Measurements from ENCODE around the gene MLLT11.

Gene MLLT11

DNA sequence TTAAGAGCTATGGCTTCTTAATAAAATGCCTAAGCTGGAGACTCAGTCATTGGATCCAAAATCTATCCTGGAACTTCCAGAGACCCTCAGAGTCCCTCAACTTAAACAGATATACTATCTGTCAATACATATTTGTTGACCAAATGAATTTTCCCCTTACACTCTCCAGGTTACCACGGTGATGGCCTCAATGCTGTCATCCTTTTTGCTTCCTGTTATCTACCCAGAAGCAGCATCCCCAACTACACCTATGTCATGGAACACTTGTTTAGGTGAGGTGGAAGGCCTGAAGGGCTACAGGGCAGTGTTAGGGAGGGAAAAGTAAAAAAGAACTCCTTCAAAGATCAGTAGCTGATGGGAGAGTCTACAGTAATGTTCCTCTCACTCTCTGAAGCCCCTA, 17.0 kb upstream of the MLLT11 start:
- H3K23ac ChIP-seq (ENCODE audit: low read depth, low read length, poor library complexity): no peak overlapping the region
- no peak overlapping the region for H4K8ac ChIP-seq (ENCODE audit: low read depth, low read length)
- no peak overlapping the region for H3K27ac ChIP-seq (replicated peaks; ENCODE audit: low read length)
- H3K9ac ChIP-seq (ENCODE audit: low read depth, low read length, poor library complexity): no peak overlapping the region
- no peak overlapping the region for H3K4ac ChIP-seq (ENCODE audit: low read length)
- no peak overlapping the region for H4K91ac ChIP-seq (ENCODE audit: low read depth, low read length, poor library complexity)
- no peak for DNase-seq (ENCODE audit: low spot score)
- no peak overlapping the region for H2BK15ac ChIP-seq (ENCODE audit: low read length)
- H3K9me3 ChIP-seq (replicated peaks in 1 of 2; ENCODE audit: control insufficient read depth in 2 of 2, insufficient read depth in 1 of 2, low read depth in 1 of 2, low read length in 2 of 2): no peaks in the 10 kb centered on the region
- H2AFZ ChIP-seq (ENCODE audit: low read length): no peak overlapping the region
- no peak overlapping the region for H2AK5ac ChIP-seq (ENCODE audit: low read depth, low read length)
- H3K4me2 ChIP-seq (ENCODE audit: insufficient read depth, low read length, poor library complexity, severe bottlenecking): no peak overlapping the region
- no peak overlapping the region for H3K14ac ChIP-seq (ENCODE audit: low read length)
- H2BK12ac ChIP-seq (ENCODE audit: low read length): no peak overlapping the region
- H3K36me3 ChIP-seq (replicated peaks in 1 of 2; ENCODE audit: control insufficient read depth in 2 of 2, insufficient read depth in 2 of 2, low read length in 2 of 2): no peaks in the 10 kb centered on the region
- no peak overlapping the region for H2BK120ac ChIP-seq (ENCODE audit: low read depth, low read length)
- no peaks in the 10 kb centered on the region for H3K27me3 ChIP-seq (ENCODE audit: control insufficient read depth in 3 of 3, insufficient read depth in 3 of 3, low read depth in 1 of 3, low read length in 3 of 3)
- no CpG with 5 or more reads among the region's 1 CpG for WGBS, 2 donors (ENCODE audit: extremely low coverage in 2 of 2, insufficient read length in 2 of 2, insufficient replicate concordance in 1 of 2)
- H3K4me3 ChIP-seq (ENCODE audit: low read length in 2 of 2): no peak overlapping the region
- H3K79me1 ChIP-seq (ENCODE audit: low read depth, low read length): no peaks in the 10 kb centered on the region
- H2BK5ac ChIP-seq (ENCODE audit: low read length): no peak overlapping the region
- no peak overlapping the region for H3K18ac ChIP-seq (ENCODE audit: low read length)
- peaks cover 0 to 1% of the 10 kb centered on the region in 2 donors for H3K4me1 ChIP-seq (ENCODE audit: control insufficient read depth in 2 of 2, insufficient read depth in 1 of 2, low read depth in 1 of 2, low read length in 2 of 2)

DNA sequence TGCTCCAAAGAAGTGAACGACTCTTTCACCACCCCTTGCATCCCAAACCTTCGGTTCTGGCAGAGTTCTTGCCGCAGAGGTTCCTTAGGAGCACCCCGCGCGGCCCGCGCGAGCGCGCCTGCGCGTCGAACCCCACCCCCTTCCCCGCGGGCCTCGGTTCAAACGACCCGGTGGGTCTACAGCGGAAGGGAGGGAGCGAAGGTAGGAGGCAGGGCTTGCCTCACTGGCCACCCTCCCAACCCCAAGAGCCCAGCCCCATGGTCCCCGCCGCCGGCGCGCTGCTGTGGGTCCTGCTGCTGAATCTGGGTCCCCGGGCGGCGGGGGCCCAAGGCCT, 12.6 kb upstream of the MLLT11 start, which contains the start of gene C1orf56:
C1orf56 (plus strand) TSS at position 161 of the 334 bp plus-strand sequence; CDS start at position 258, 97 bp downstream.
- H3K9me3 ChIP-seq (replicated peaks in 1 of 2; ENCODE audit: control insufficient read depth in 2 of 2, insufficient read depth in 1 of 2, low read depth in 1 of 2, low read length in 2 of 2): no peaks in the 10 kb centered on the region
- DNase-seq (ENCODE audit: low spot score): peak; percentile 62
- no peak within 1 kb of the TSS for H4K91ac ChIP-seq (ENCODE audit: low read depth, low read length, poor library complexity)
- H3K4me3 ChIP-seq (ENCODE audit: low read length in 2 of 2): peak within 1 kb of the TSS; percentile 72 to 79
- no CpG with 5 or more reads among the region's 29 CpGs for WGBS, 2 donors (ENCODE audit: extremely low coverage in 2 of 2, insufficient read length in 2 of 2, insufficient replicate concordance in 1 of 2)
- peaks cover 4% of the 10 kb centered on the region for H3K79me1 ChIP-seq (ENCODE audit: low read depth, low read length)
- H3K4me2 ChIP-seq (ENCODE audit: insufficient read depth, low read length, poor library complexity, severe bottlenecking): peak within 1 kb of the TSS; percentile 99
- H2BK5ac ChIP-seq (ENCODE audit: low read length): peak within 1 kb of the TSS; percentile 83
- H3K18ac ChIP-seq (ENCODE audit: low read length): peak within 1 kb of the TSS; percentile 94
- peaks cover 2 to 3% of the 10 kb centered on the region in 2 donors for H3K4me1 ChIP-seq (ENCODE audit: control insufficient read depth in 2 of 2, insufficient read depth in 1 of 2, low read depth in 1 of 2, low read length in 2 of 2)
- no peaks in the 10 kb centered on the region for H3K27me3 ChIP-seq (ENCODE audit: control insufficient read depth in 3 of 3, insufficient read depth in 3 of 3, low read depth in 1 of 3, low read length in 3 of 3)
- H2BK12ac ChIP-seq (ENCODE audit: low read length): peak within 1 kb of the TSS; percentile 59
- peak within 1 kb of the TSS; percentile 64 for H2AK5ac ChIP-seq (ENCODE audit: low read depth, low read length)
- peak within 1 kb of the TSS; percentile 83 for H3K9ac ChIP-seq (ENCODE audit: low read depth, low read length, poor library complexity)
- peak within 1 kb of the TSS; percentile 4 for H3K4ac ChIP-seq (ENCODE audit: low read length)
- no peak within 1 kb of the TSS for H4K8ac ChIP-seq (ENCODE audit: low read depth, low read length)
- H3K36me3 ChIP-seq (replicated peaks in 1 of 2; ENCODE audit: control insufficient read depth in 2 of 2, insufficient read depth in 2 of 2, low read length in 2 of 2): peaks cover 7 to 27% of the 10 kb centered on the region in 2 donors
- peak within 1 kb of the TSS; percentile 72 for H2BK15ac ChIP-seq (ENCODE audit: low read length)
- peak within 1 kb of the TSS; percentile 96 for H2AFZ ChIP-seq (ENCODE audit: low read length)
- peak within 1 kb of the TSS; percentile 85 for H3K14ac ChIP-seq (ENCODE audit: low read length)
- H3K27ac ChIP-seq (replicated peaks; ENCODE audit: low read length): peak within 1 kb of the TSS; percentile 62
- H2BK120ac ChIP-seq (ENCODE audit: low read depth, low read length): no peak within 1 kb of the TSS
- peak within 1 kb of the TSS; percentile 66 for H3K23ac ChIP-seq (ENCODE audit: low read depth, low read length, poor library complexity)

DNA sequence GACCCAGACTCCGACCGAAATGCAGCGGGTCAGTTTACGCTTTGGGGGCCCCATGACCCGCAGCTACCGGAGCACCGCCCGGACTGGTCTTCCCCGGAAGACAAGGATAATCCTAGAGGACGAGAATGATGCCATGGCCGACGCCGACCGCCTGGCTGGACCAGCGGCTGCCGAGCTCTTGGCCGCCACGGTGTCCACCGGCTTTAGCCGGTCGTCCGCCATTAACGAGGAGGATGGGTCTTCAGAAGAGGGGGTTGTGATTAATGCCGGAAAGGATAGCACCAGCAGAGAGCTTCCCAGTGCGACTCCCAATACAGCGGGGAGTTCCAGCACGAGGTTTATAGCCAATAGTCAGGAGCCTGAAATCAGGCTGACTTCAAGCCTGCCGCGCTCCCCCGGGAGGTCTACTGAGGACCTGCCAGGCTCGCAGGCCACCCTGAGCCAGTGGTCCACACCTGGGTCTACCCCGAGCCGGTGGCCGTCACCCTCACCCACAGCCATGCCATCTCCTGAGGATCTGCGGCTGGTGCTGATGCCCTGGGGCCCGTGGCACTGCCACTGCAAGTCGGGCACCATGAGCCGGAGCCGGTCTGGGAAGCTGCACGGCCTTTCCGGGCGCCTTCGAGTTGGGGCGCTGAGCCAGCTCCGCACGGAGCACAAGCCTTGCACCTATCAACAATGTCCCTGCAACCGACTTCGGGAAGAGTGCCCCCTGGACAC, 12.1 kb upstream of the MLLT11 start:
- H4K8ac ChIP-seq (ENCODE audit: low read depth, low read length): no peak overlapping the region
- H2BK15ac ChIP-seq (ENCODE audit: low read length): peak overlapping the region; percentile 72
- peak overlapping the region; percentile 64 for H2AK5ac ChIP-seq (ENCODE audit: low read depth, low read length)
- peak overlapping the region; percentile 83 for H3K9ac ChIP-seq (ENCODE audit: low read depth, low read length, poor library complexity)
- WGBS, 2 donors (ENCODE audit: extremely low coverage in 2 of 2, insufficient read length in 2 of 2, insufficient replicate concordance in 1 of 2): no CpG with 5 or more reads among the region's 48 CpGs
- H2BK5ac ChIP-seq (ENCODE audit: low read length): peak overlapping the region; percentile 83
- peaks cover 2 to 3% of the 10 kb centered on the region in 2 donors for H3K4me1 ChIP-seq (ENCODE audit: control insufficient read depth in 2 of 2, insufficient read depth in 1 of 2, low read depth in 1 of 2, low read length in 2 of 2)
- H3K79me1 ChIP-seq (ENCODE audit: low read depth, low read length): peaks cover 4% of the 10 kb centered on the region
- H4K91ac ChIP-seq (ENCODE audit: low read depth, low read length, poor library complexity): no peak overlapping the region
- peak overlapping the region; percentile 62 for H3K27ac ChIP-seq (replicated peaks; ENCODE audit: low read length)
- H3K14ac ChIP-seq (ENCODE audit: low read length): peak overlapping the region; percentile 85
- DNase-seq (ENCODE audit: low spot score): peak; percentile 49
- H3K9me3 ChIP-seq (replicated peaks in 1 of 2; ENCODE audit: control insufficient read depth in 2 of 2, insufficient read depth in 1 of 2, low read depth in 1 of 2, low read length in 2 of 2): no peaks in the 10 kb centered on the region
- peak overlapping the region; percentile 96 for H2AFZ ChIP-seq (ENCODE audit: low read length)
- H3K18ac ChIP-seq (ENCODE audit: low read length): peak overlapping the region; percentile 94
- H3K4ac ChIP-seq (ENCODE audit: low read length): peak overlapping the region; percentile 4
- peaks cover 12 to 32% of the 10 kb centered on the region in 2 donors for H3K36me3 ChIP-seq (replicated peaks in 1 of 2; ENCODE audit: control insufficient read depth in 2 of 2, insufficient read depth in 2 of 2, low read length in 2 of 2)
- H3K4me3 ChIP-seq (ENCODE audit: low read length in 2 of 2): peak overlapping the region; percentile 72 to 79
- no peak overlapping the region for H2BK120ac ChIP-seq (ENCODE audit: low read depth, low read length)
- H3K4me2 ChIP-seq (ENCODE audit: insufficient read depth, low read length, poor library complexity, severe bottlenecking): peak overlapping the region; percentile 99
- H3K23ac ChIP-seq (ENCODE audit: low read depth, low read length, poor library complexity): peak overlapping the region; percentile 66
- peak overlapping the region; percentile 59 for H2BK12ac ChIP-seq (ENCODE audit: low read length)
- no peaks in the 10 kb centered on the region for H3K27me3 ChIP-seq (ENCODE audit: control insufficient read depth in 3 of 3, insufficient read depth in 3 of 3, low read depth in 1 of 3, low read length in 3 of 3)

DNA sequence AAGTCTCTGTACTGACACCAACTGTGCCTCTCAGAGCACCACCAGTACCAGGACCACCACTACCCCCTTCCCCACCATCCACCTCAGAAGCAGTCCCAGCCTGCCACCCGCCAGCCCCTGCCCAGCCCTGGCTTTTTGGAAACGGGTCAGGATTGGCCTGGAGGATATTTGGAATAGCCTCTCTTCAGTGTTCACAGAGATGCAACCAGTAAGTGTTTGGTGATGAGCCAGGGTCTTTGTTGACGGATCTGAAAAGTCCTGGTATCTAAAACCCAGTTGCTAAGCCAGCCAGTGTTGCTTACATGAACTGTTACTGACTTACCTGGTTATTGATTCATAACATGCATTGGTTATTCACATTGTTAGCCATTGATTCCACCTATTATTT, 11.6 kb upstream of the MLLT11 start:
- H2BK120ac ChIP-seq (ENCODE audit: low read depth, low read length): no peak overlapping the region
- no peaks in the 10 kb centered on the region for H3K9me3 ChIP-seq (replicated peaks in 1 of 2; ENCODE audit: control insufficient read depth in 2 of 2, insufficient read depth in 1 of 2, low read depth in 1 of 2, low read length in 2 of 2)

More for the DNA sequence above, 11.6 kb upstream of the MLLT11 start:
- Histone ChIP-seq H2BK12ac (ENCODE audit: low read length) (no peak overlapping the region), H3K23ac (ENCODE audit: low read depth, low read length, poor library complexity) (no peak overlapping the region), H3K4me1 (ENCODE audit: control insufficient read depth in 2 of 2, insufficient read depth in 1 of 2, low read depth in 1 of 2, low read length in 2 of 2) (peaks cover 2 to 3% of the 10 kb centered on the region in 2 donors), H3K9ac (ENCODE audit: low read depth, low read length, poor library complexity) (peak overlapping the region; percentile 83), H4K8ac (ENCODE audit: low read depth, low read length) (no peak overlapping the region), H2AK5ac (ENCODE audit: low read depth, low read length) (no peak overlapping the region), H3K27ac (replicated peaks; ENCODE audit: low read length) (no peak overlapping the region), H3K36me3 (replicated peaks in 1 of 2; ENCODE audit: control insufficient read depth in 2 of 2, insufficient read depth in 2 of 2, low read length in 2 of 2) (peaks cover 12 to 38% of the 10 kb centered on the region in 2 donors), H4K91ac (ENCODE audit: low read depth, low read length, poor library complexity) (no peak overlapping the region), H2AFZ (ENCODE audit: low read length) (peak overlapping the region; percentile 96), H3K4me2 (ENCODE audit: insufficient read depth, low read length, poor library complexity, severe bottlenecking) (peak overlapping the region; percentile 99), H3K4me3 (ENCODE audit: low read length in 2 of 2) (peak overlapping the region; percentile 72 to 79), H3K4ac (ENCODE audit: low read length) (no peak overlapping the region), H3K18ac (ENCODE audit: low read length) (no peak overlapping the region), H2BK5ac (ENCODE audit: low read length) (peak overlapping the region; percentile 83), H3K27me3 (ENCODE audit: control insufficient read depth in 3 of 3, insufficient read depth in 3 of 3, low read depth in 1 of 3, low read length in 3 of 3) (no peaks in the 10 kb centered on the region), H2BK15ac (ENCODE audit: low read length) (no peak overlapping the region), H3K14ac (ENCODE audit: low read length) (no peak overlapping the region), H3K79me1 (ENCODE audit: low read depth, low read length) (peaks cover 4% of the 10 kb centered on the region)
- no peak for DNase-seq (ENCODE audit: low spot score)
- WGBS, 2 donors (ENCODE audit: extremely low coverage in 2 of 2, insufficient read length in 2 of 2, insufficient replicate concordance in 1 of 2): no CpG with 5 or more reads among the region's 3 CpGs

Measured in neuronal stem cell (in vitro differentiated cells).